Lower lobe of right lung (tissue), 2 donors: ENCODE data around the gene ADGRD2. TPM values are rescaled to one million over a fixed set of nuclear protein-coding genes. Genes with fewer than 3 reads are reported as not detected.

Experiments
- ATAC-seq, 2 donors: fragments of 200-7000 bp; cut with Tn5 transposase; one replicate each; pipeline ENCODE4 v1.9.1; 2020 to 2022; ENCODE audit warnings: mild to moderate bottlenecking in 2 of 2, moderate library complexity in 2 of 2
- DNase-seq: peaks from one replicate; pipeline ENCODE4 v3.0.0-alpha.2; 2020
- H3K27ac ChIP-seq: fragments of 200-600 bp; one replicate; pipeline ENCODE4 v1.8.0; 2022
- H3K27me3 ChIP-seq: fragments of 200-600 bp; one replicate; pipeline ENCODE4 v1.8.0; 2022; ENCODE audit warnings: low read depth
- H3K36me3 ChIP-seq: fragments of 200-600 bp; one replicate; pipeline ENCODE4 v1.8.0; 2022; ENCODE audit warnings: mild to moderate bottlenecking
- H3K4me1 ChIP-seq: fragments of 200-600 bp; one replicate; pipeline ENCODE4 v1.8.0; 2022
- H3K4me3 ChIP-seq: fragments of 200-600 bp; one replicate; pipeline ENCODE4 v1.8.0; 2022; ENCODE audit warnings: mild to moderate bottlenecking
- H3K9me3 ChIP-seq: fragments of 200-600 bp; one replicate; pipeline ENCODE4 v1.8.0; 2022
- CTCF ChIP-seq: fragments of 200-600 bp; IDR thresholded peaks from one replicate; pipeline ENCODE4 v1.8.0; 2022; ENCODE audit warnings: antibody characterized with exemption, mild to moderate bottlenecking
- intact Hi-C: fragments of 100-400 bp; cut with DNase I; formaldehyde crosslinking; loops from one replicate; pipeline ENCODE4 v1.11.0; 2022
- total RNA-seq: library from RNA; stranded (reverse); fragmentation: NEBNext Ultra II Directional; extraction: Animal tissue kit (Norgen Biotek cat#: 25700); gene quantifications from one replicate; pipeline ENCODE4 v1.2.1, GENCODE V29; 2021
- donor health status: DM: no; HTN: yes; CAD: no; lungs with severe emphysema.

Gene ADGRD2
- total RNA-seq, 1 donor from 2014 or later: not detected

GRCh38 chr9:124485936-124486335 is 35.7 kb downstream of the ADGRD2 start:
- Histone ChIP-seq H3K4me3 (no peak overlapping the region), H3K27ac (no peak overlapping the region), H3K27me3 (peaks cover 45% of the 10 kb centered on the region), H3K36me3 (no peaks in the 10 kb centered on the region), H3K9me3 (no peaks in the 10 kb centered on the region), H3K4me1 (no peaks in the 10 kb centered on the region)
- intact Hi-C loops: no loop called here
- no peak for DNase-seq
- ATAC-seq: no peak
- TF ChIP-seq CTCF: no peak

- H3K27ac ChIP-seq: no peak overlapping the region
- no peak for TF ChIP-seq CTCF
- H3K4me1 ChIP-seq: no peaks in the 10 kb centered on the region
- no peaks in the 10 kb centered on the region for H3K36me3 ChIP-seq
- no peak for DNase-seq
- no peak for ATAC-seq
- intact Hi-C loops: no loop called here
- H3K27me3 ChIP-seq: peaks cover 49% of the 10 kb centered on the region
- no peaks in the 10 kb centered on the region for H3K9me3 ChIP-seq
- no peak overlapping the region for H3K4me3 ChIP-seq
Measured at GRCh38 chr9:124486778-124487259, 36.6 kb downstream of the ADGRD2 start.

GRCh38 chr9:124487260-124488182 is 37.3 kb downstream of the ADGRD2 start:
- Histone ChIP-seq H3K27ac (no peak overlapping the region), H3K9me3 (no peaks in the 10 kb centered on the region), H3K36me3 (no peaks in the 10 kb centered on the region), H3K4me3 (no peak overlapping the region), H3K4me1 (no peaks in the 10 kb centered on the region), H3K27me3 (peaks cover 45% of the 10 kb centered on the region)
- no peak for ATAC-seq
- TF ChIP-seq CTCF: no peak
- intact Hi-C loops: no loop called here
- DNase-seq: no peak

- peaks cover 45% of the 10 kb centered on the region for H3K27me3 ChIP-seq
- H3K36me3 ChIP-seq: no peaks in the 10 kb centered on the region
- H3K27ac ChIP-seq: no peak overlapping the region
- H3K4me3 ChIP-seq: no peak overlapping the region
- intact Hi-C loops: no loop called here
- no peaks in the 10 kb centered on the region for H3K9me3 ChIP-seq
- H3K4me1 ChIP-seq: no peaks in the 10 kb centered on the region
- TF ChIP-seq CTCF: no peak
- ATAC-seq (no peak), DNase-seq (no peak)
Measured at GRCh38 chr9:124488641-124489210, 38.5 kb downstream of the ADGRD2 start.

- Histone ChIP-seq H3K27me3 (peaks cover 42% of the 10 kb centered on the region), H3K4me3 (no peak overlapping the region), H3K36me3 (no peaks in the 10 kb centered on the region), H3K4me1 (no peaks in the 10 kb centered on the region), H3K9me3 (no peaks in the 10 kb centered on the region), H3K27ac (no peak overlapping the region)
- ATAC-seq (no peak), DNase-seq (no peak)
- intact Hi-C loops: no loop called here
- no peak for TF ChIP-seq CTCF
Measured at GRCh38 chr9:124489222-124489621, 39.0 kb downstream of the ADGRD2 start.
